Mesendoderm (in vitro differentiated cells): ENCODE measurements around the gene DUSP16.

Source experiments
- DNase-seq: peaks from one replicate; pipeline ENCODE4 v3.0.0; 2013
- H2AK5ac ChIP-seq: 2 replicates; pipeline ENCODE4 v1.6.1; 2013; ENCODE audit warnings: low read length, inconsistent platforms
- H2BK120ac ChIP-seq: 2 replicates; pipeline ENCODE4 v1.6.1; 2013; ENCODE audit warnings: low read depth, mild to moderate bottlenecking, low read length, moderate library complexity, mixed read lengths
- H2BK15ac ChIP-seq: replicated peaks from 2 replicates; pipeline ENCODE4 v1.6.1; 2013; ENCODE audit warnings: low read depth, mild to moderate bottlenecking, moderate library complexity
- H2BK5ac ChIP-seq: 2 replicates; pipeline ENCODE4 v1.6.1; 2013; ENCODE audit warnings: low read length, inconsistent platforms
- H3K18ac ChIP-seq: 2 replicates; pipeline ENCODE4 v1.6.1; 2013; ENCODE audit warnings: mild to moderate bottlenecking, low read length, mixed read lengths
- H3K23ac ChIP-seq: one replicate; pipeline ENCODE4 v1.6.1; 2013; ENCODE audit warnings: low read length
- H3K27ac ChIP-seq: 2 replicates; pipeline ENCODE4 v1.5.1; 2013; ENCODE audit warnings: low read depth, mild to moderate bottlenecking, inconsistent platforms, low read length, moderate library complexity
- H3K27me3 ChIP-seq: 2 replicates; pipeline ENCODE4 v1.6.1; 2013; ENCODE audit warnings: low read length, control low read depth, mild to moderate bottlenecking, inconsistent platforms; ENCODE audit not compliant: insufficient read depth, poor library complexity
- H3K36me3 ChIP-seq: 2 replicates; pipeline ENCODE4 v1.6.1; 2013; ENCODE audit warnings: low read length, inconsistent platforms; ENCODE audit not compliant: control insufficient read depth, insufficient read depth
- H3K4ac ChIP-seq: one replicate; pipeline ENCODE4 v1.6.1; 2013; ENCODE audit warnings: low read depth, mild to moderate bottlenecking, low read length, moderate library complexity
- H3K4me1 ChIP-seq: 2 replicates; pipeline ENCODE4 v1.6.1; 2013; ENCODE audit warnings: low read depth, low read length, inconsistent platforms; ENCODE audit not compliant: control insufficient read depth
- H3K4me2 ChIP-seq: 2 replicates; pipeline ENCODE4 v1.6.1; 2013; ENCODE audit warnings: low read length
- H3K4me3 ChIP-seq: 2 replicates; pipeline ENCODE4 v1.5.1; 2013; ENCODE audit warnings: mild to moderate bottlenecking, low read length
- H3K56ac ChIP-seq: one replicate; pipeline ENCODE4 v1.6.1; 2013; ENCODE audit warnings: low read length
- H3K79me1 ChIP-seq: 2 replicates; pipeline ENCODE4 v1.6.1; 2013; ENCODE audit warnings: low read length, inconsistent platforms
- H3K79me2 ChIP-seq: 2 replicates; pipeline ENCODE4 v1.6.1; 2013; ENCODE audit warnings: mild to moderate bottlenecking, low read length; ENCODE audit not compliant: control insufficient read depth, insufficient read depth
- H3K9ac ChIP-seq: 2 replicates; pipeline ENCODE4 v1.6.1; 2013; ENCODE audit warnings: low read length, inconsistent platforms
- H4K5ac ChIP-seq: one replicate; pipeline ENCODE4 v1.6.1; 2013; ENCODE audit warnings: low read length
- H4K8ac ChIP-seq: one replicate; pipeline ENCODE4 v1.6.1; 2013; ENCODE audit warnings: low read depth, mild to moderate bottlenecking, control low read depth, low read length, moderate library complexity
- WGBS: extraction: QIAGEN DNeasy Blood & Tissue Kit; methylation state at CpG from one replicate; pipeline ENCODE4 v1.1.7; 2013; ENCODE audit warnings: low lambda C conversion rate, missing lambda C conversion rate; ENCODE audit not compliant: insufficient coverage; ENCODE audit errors: extremely low coverage; 5-methylcytosine and 5-hydroxymethylcytosine counted together

Gene DUSP16

GRCh38 chr12:12558291-12558690 is 4.4 kb downstream of the DUSP16 start:
- Histone ChIP-seq H3K27ac (no peak overlapping the region), H3K4ac (no peak overlapping the region), H2AK5ac (no peak overlapping the region), H4K5ac (no peak overlapping the region), H4K8ac (no peak overlapping the region), H3K4me3 (no peak overlapping the region), H3K18ac (no peak overlapping the region), H3K79me1 (peaks cover 6% of the 10 kb centered on the region), H3K4me2 (no peak overlapping the region), H3K56ac (no peak overlapping the region), H2BK120ac (no peak overlapping the region), H3K23ac (no peak overlapping the region), H3K27me3 (no peaks in the 10 kb centered on the region), H3K9ac (no peak overlapping the region), H3K36me3 (no peaks in the 10 kb centered on the region), H2BK5ac (no peak overlapping the region), H2BK15ac (no peak overlapping the region), H3K4me1 (peaks cover 4% of the 10 kb centered on the region), H3K79me2 (peaks cover 25% of the 10 kb centered on the region)
- no peak for DNase-seq
- WGBS, result no CpG with 5 or more reads among the region's 4 CpGs

GRCh38 chr12:12557733-12558132 is 4.9 kb downstream of the DUSP16 start:
- no peak overlapping the region for H3K18ac ChIP-seq
- WGBS, result no CpG with 5 or more reads among the region's 3 CpGs
- no peak overlapping the region for H3K9ac ChIP-seq
- H3K4ac ChIP-seq, result no peak overlapping the region
- no peaks in the 10 kb centered on the region for H3K36me3 ChIP-seq
- no peak overlapping the region for H2BK120ac ChIP-seq
- no peak overlapping the region for H2AK5ac ChIP-seq
- H3K4me3 ChIP-seq, result no peak overlapping the region
- H3K4me1 ChIP-seq, result peaks cover 4% of the 10 kb centered on the region
- H3K79me1 ChIP-seq, result peaks cover 6% of the 10 kb centered on the region
- no peak overlapping the region for H3K27ac ChIP-seq
- DNase-seq, result no peak
- no peak overlapping the region for H2BK15ac ChIP-seq
- H3K56ac ChIP-seq, result no peak overlapping the region
- H4K8ac ChIP-seq, result no peak overlapping the region
- H3K79me2 ChIP-seq, result peaks cover 25% of the 10 kb centered on the region
- no peaks in the 10 kb centered on the region for H3K27me3 ChIP-seq
- H4K5ac ChIP-seq, result no peak overlapping the region
- no peak overlapping the region for H3K4me2 ChIP-seq
- H2BK5ac ChIP-seq, result no peak overlapping the region
- no peak overlapping the region for H3K23ac ChIP-seq

GRCh38 chr12:12555656-12556055 is 7.0 kb downstream of the DUSP16 start:
- Histone ChIP-seq H2BK15ac (no peak overlapping the region), H3K23ac (no peak overlapping the region), H4K5ac (no peak overlapping the region), H3K4me3 (no peak overlapping the region), H3K56ac (no peak overlapping the region), H3K4me1 (peaks cover 4% of the 10 kb centered on the region), H2BK5ac (no peak overlapping the region), H3K9ac (no peak overlapping the region), H2AK5ac (no peak overlapping the region), H3K36me3 (no peaks in the 10 kb centered on the region), H3K79me2 (peaks cover 25% of the 10 kb centered on the region), H3K27ac (no peak overlapping the region), H3K4me2 (no peak overlapping the region), H2BK120ac (no peak overlapping the region), H3K27me3 (no peaks in the 10 kb centered on the region), H3K4ac (no peak overlapping the region), H4K8ac (no peak overlapping the region), H3K18ac (no peak overlapping the region), H3K79me1 (peaks cover 6% of the 10 kb centered on the region)
- no CpG with 5 or more reads among the region's 4 CpGs for WGBS
- DNase-seq, result no peak

GRCh38 chr12:12553208-12553785 is 9.4 kb downstream of the DUSP16 start:
- Histone ChIP-seq H3K27ac (no peak overlapping the region), H3K4me3 (no peak overlapping the region), H2BK5ac (no peak overlapping the region), H3K23ac (no peak overlapping the region), H3K79me2 (peaks cover 15% of the 10 kb centered on the region), H3K79me1 (peaks cover 6% of the 10 kb centered on the region), H3K18ac (no peak overlapping the region), H4K5ac (no peak overlapping the region), H2BK120ac (no peak overlapping the region), H2BK15ac (no peak overlapping the region), H3K4me2 (no peak overlapping the region), H3K56ac (no peak overlapping the region), H2AK5ac (no peak overlapping the region), H4K8ac (no peak overlapping the region), H3K4me1 (peaks cover 4% of the 10 kb centered on the region), H3K27me3 (no peaks in the 10 kb centered on the region), H3K36me3 (no peaks in the 10 kb centered on the region), H3K9ac (no peak overlapping the region), H3K4ac (no peak overlapping the region)
- WGBS, result no CpG with 5 or more reads among the region's 3 CpGs
- no peak for DNase-seq

- Histone ChIP-seq H2BK15ac (no peak overlapping the region), H4K8ac (no peak overlapping the region), H3K36me3 (no peaks in the 10 kb centered on the region), H3K18ac (no peak overlapping the region), H3K56ac (no peak overlapping the region), H4K5ac (no peak overlapping the region), H3K23ac (no peak overlapping the region), H3K4ac (no peak overlapping the region), H3K4me3 (no peak overlapping the region), H3K4me1 (no peaks in the 10 kb centered on the region), H3K79me2 (peaks cover 10% of the 10 kb centered on the region), H3K9ac (no peak overlapping the region), H2BK120ac (no peak overlapping the region), H3K27me3 (no peaks in the 10 kb centered on the region), H3K4me2 (no peak overlapping the region), H3K27ac (no peak overlapping the region), H2BK5ac (no peak overlapping the region), H2AK5ac (no peak overlapping the region), H3K79me1 (peaks cover 5% of the 10 kb centered on the region)
- DNase-seq, result no peak
- WGBS, result no CpG with 5 or more reads among the region's 7 CpGs
Observed at GRCh38 chr12:12551115-12551514, 11.5 kb downstream of the DUSP16 start.

- Histone ChIP-seq H3K4me1 (no peaks in the 10 kb centered on the region), H2BK5ac (no peak overlapping the region), H4K5ac (no peak overlapping the region), H3K4me3 (no peak overlapping the region), H3K18ac (no peak overlapping the region), H3K27ac (no peak overlapping the region), H3K9ac (no peak overlapping the region), H3K79me2 (peaks cover 6% of the 10 kb centered on the region), H4K8ac (no peak overlapping the region), H3K27me3 (no peaks in the 10 kb centered on the region), H3K36me3 (no peaks in the 10 kb centered on the region), H2AK5ac (no peak overlapping the region), H3K79me1 (peaks cover 5% of the 10 kb centered on the region), H2BK15ac (no peak overlapping the region), H3K56ac (no peak overlapping the region), H3K4ac (no peak overlapping the region), H3K23ac (no peak overlapping the region), H2BK120ac (no peak overlapping the region), H3K4me2 (no peak overlapping the region)
- no peak for DNase-seq
- WGBS, result no CpG with 5 or more reads among the region's 2 CpGs
Observed at GRCh38 chr12:12550277-12550676, 12.4 kb downstream of the DUSP16 start.
